T47D (cell line): ENCODE data around the gene WDR48.
A peak's percentile ranks its signal among the peaks of the same experiment; 100 is the strongest.

Experiments
- DNase-seq, 2 experiments: peaks; one replicate each; pipeline versions ENCODE4 v3.0.0 to v3.0.0-alpha.2; 2011 to 2012; ENCODE audit warnings: low read depth in 1 of 2, low spot score in 1 of 2
- JUND ChIP-seq: IDR thresholded peaks from 2 replicates; pipeline ENCODE4 v1.6.1; 2012; ENCODE audit warnings: low read depth
- in situ Hi-C: cut with HindIII; loops from 2 replicates; pipeline ENCODE4 v1.10.0; 2016; ENCODE audit warnings: low sequenced_read_pairs, low pct_unique_long_range_greater_than_20kb

WDR48 gene

DNA sequence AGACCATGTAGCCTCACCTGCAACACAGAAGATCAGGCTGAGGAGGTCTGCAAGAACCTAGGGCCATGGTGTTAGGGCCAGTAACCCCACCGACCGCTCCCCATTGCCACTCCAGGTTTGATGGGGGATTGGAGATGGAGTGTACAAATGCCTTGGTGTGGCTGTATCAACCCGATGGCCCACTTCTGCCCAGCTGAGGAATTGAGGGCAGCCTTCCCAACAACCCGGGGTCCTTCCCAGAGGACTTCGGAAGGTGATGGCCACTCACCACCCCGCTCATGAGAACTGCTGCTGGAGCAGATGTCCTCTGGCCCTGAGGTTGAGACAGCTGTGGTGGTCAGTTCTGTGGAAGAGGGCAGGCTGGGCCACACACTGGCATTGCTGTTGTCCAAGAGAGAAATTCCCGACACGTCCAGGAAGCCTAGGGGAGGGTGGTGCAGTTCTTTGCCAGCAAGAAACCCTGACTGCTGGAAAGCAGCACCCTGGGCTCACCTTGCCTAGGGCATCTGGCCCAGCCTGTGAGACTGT lies 46.7 kb downstream of the WDR48 start:
- TF ChIP-seq JUND: no peak
- in situ Hi-C loops: no loop called here
- DNase-seq: no peak

DNA sequence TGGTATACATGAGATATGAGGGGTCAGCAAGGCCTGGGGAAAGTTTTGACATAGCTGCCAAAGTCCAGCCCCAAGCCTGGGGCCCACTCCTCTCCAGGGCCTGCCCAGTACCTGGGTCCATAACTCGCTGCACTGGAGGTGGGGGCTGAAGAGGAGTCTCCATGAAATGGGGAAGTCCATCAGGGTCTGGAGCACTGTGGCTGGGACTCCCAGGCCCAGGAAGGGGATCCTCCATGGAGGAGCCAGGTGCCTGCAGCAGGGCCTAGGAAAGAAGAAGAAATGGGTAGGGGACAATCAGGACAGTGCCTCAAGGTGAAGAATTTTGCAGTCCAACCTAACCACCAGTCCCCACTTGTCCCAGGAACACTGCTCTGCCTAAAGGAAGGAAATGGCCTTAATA lies 47.4 kb downstream of the WDR48 start:
- no peak for DNase-seq
- no peak for TF ChIP-seq JUND
- in situ Hi-C loops: no loop called here

GRCh38 chr3:39099738-39100499 lies 48.1 kb downstream of the WDR48 start:
- no peak for TF ChIP-seq JUND
- in situ Hi-C loops: no loop called here
- no peak for DNase-seq

- TF ChIP-seq JUND: no peak
- no peak for DNase-seq
- in situ Hi-C loops: no loop called here
Measured at GRCh38 chr3:39100500-39100886, 48.7 kb downstream of the WDR48 start.

DNA sequence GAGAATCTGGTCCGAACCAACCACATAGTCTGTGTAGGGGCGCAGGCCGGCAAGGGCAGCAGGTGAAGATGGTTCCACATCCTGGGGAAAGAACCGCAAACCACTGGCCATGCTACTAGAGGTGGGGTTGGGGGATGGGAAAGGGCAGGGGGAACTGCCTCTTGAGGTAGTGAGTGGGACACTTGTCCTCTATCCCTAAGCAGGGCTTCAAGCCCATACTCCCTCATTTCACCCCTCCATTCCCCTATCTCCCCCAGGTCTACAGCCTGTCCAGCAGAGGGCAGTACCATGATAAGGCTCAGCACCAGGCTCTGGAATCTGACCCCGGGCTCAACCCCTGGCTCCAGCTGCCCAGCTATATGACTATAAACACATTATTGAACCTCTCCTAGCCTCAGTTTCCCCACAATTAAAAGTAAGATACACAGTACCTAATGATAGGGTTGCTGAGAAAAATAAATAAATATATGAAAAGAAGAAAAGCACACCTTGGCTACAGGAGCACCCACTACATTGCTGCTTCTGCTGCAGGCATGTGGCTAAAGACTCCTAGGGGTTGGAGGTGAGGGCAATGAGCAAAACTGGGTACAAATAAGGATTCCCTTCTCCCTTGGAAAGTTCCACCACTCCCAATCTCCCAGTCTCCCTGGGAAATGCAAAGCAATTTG lies 49.3 kb downstream of the WDR48 start:
- peak in 1 of 2 experiments; percentile 42 for DNase-seq
- TF ChIP-seq JUND: no peak
- in situ Hi-C loops: no loop called here

DNA sequence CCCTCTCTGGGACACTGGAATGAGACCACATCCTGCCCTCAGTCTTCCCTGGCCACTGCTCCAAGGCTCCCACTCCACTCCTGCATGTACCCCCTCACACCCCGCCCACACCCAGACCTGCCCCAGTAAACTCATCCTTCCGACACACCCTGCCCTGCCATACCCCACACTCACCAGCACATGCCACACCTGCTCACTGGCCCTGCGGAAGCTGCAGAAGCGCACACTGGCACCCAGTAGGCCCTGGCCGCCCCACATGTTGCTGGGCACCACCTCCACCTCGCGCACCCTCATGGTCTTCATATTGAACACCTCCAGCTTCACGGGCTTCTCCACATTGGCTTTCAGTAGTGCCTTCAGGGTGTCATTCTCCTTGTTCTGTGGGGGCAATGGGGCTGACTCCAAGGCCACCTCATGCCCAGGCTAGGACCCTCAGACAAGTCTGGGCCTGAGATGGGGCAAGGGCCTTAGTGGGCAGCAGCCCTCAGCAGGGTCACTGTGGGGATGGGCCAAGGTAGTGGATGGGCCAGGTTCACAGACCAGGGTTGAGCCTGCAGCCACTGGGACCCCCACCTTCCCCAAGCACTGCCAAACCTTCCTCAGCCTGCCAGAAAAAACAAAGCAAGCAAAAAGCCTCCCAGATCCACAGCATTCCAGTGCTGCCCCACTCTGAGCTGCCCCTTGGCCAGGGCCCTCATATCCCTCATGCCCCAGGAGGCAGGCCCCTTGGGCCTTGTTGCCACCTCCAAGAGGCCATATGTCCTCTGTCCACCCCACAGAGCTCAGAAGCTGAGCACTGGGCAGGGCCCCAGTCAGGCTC lies 50.9 kb downstream of the WDR48 start:
- TF ChIP-seq JUND: no peak
- no peak for DNase-seq
- in situ Hi-C loops: no loop called here

- no peak for DNase-seq
- TF ChIP-seq JUND: no peak
Measured at GRCh38 chr3:39103324-39103693, 51.5 kb downstream of the WDR48 start.

GRCh38 chr3:39103791-39104552 lies 52.2 kb downstream of the WDR48 start:
- in situ Hi-C loops: no loop called here
- TF ChIP-seq JUND: no peak
- no peak for DNase-seq

More at GRCh38 chr3:39103324-39103693, 51.5 kb downstream of the WDR48 start:
- in situ Hi-C loops: no loop called here

DNA sequence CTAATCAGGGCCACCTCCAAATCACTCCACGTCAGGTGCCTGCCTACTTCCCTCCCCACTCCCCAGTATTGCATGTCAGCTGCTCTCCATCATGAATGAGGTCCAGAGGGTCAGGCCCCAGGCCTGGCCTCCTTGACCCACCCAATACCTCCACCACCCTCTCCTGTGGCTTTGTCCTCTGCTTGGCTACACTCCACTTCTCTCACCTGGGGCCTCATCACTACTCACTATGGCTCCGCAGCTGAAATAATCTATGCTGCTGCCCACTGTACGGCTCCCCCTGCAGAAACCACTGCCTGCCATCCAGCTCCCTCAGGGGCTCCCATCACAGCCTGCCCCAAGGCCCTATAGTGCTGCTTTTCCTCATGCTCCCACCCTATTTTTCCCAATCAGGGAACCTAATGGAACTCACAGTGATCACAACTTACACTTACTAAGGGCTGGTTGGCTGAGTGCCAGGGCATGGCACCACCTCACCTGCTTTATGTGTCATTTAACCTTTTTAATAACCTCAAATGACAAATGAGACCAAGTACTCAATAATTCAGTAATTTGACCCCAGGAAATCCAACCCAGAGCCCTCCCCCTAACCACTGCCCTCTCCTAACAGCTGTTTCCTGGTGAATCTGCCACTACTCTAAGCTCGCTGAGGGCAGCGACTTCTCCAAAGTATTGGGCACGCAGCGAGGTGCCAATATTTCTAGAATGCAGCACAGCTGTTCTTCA lies 53.3 kb downstream of the WDR48 start:
- no peak for TF ChIP-seq JUND
- DNase-seq: no peak
- in situ Hi-C loops: no loop called here

- TF ChIP-seq JUND: no peak
- DNase-seq: no peak
- in situ Hi-C loops: no loop called here
Measured at GRCh38 chr3:39105687-39106063, 53.9 kb downstream of the WDR48 start.

GRCh38 chr3:39106281-39106811 lies 54.5 kb downstream of the WDR48 start:
- TF ChIP-seq JUND: no peak

More at GRCh38 chr3:39106281-39106811, 54.5 kb downstream of the WDR48 start:
- in situ Hi-C loops: no loop called here
- no peak for DNase-seq
